DOHH2 (cell line): ENCODE measurements around the gene PPP1R3G.

Source experiments
- H3F3A ChIP-seq: fragments of 200-600 bp; sonication (generic), shearing (Covaris generic); 2 replicates; pipeline ENCODE4 v1.6.0; 2016; ENCODE audit warnings: antibody characterized with exemption, mild to moderate bottlenecking; ENCODE audit not compliant: control insufficient read depth, insufficient read depth
- H3K27ac ChIP-seq: fragments of 200-600 bp; sonication (generic); 2 replicates; pipeline ENCODE4 v1.5.1; 2014; ENCODE audit warnings: low read depth, mild to moderate bottlenecking, low read length, moderate library complexity
- H3K27me3 ChIP-seq: fragments of 200-600 bp; sonication (generic); 2 replicates; pipeline ENCODE4 v1.6.1; 2014; ENCODE audit warnings: mild to moderate bottlenecking, low read length, mixed read lengths; ENCODE audit not compliant: control insufficient read depth
- H3K36me3 ChIP-seq: fragments of 200-600 bp; sonication (generic); 2 replicates; pipeline ENCODE4 v1.6.1; 2014; ENCODE audit warnings: mild to moderate bottlenecking, low read length, moderate library complexity, mixed read lengths; ENCODE audit not compliant: control insufficient read depth
- H3K4me1 ChIP-seq: fragments of 200-600 bp; sonication (generic); 2 replicates; pipeline ENCODE4 v1.6.1; 2014; ENCODE audit warnings: mild to moderate bottlenecking, low read length, mixed read lengths; ENCODE audit not compliant: control insufficient read depth
- H3K4me2 ChIP-seq: fragments of 200-600 bp; sonication (generic); 2 replicates; pipeline ENCODE4 v1.6.0; 2014; ENCODE audit warnings: mild to moderate bottlenecking, low read length, moderate library complexity
- H3K4me3 ChIP-seq: fragments of 200-600 bp; sonication (generic); 2 replicates; pipeline ENCODE4 v1.5.1; 2014; ENCODE audit warnings: mild to moderate bottlenecking, low read length, mixed read lengths
- H3K79me2 ChIP-seq: fragments of 200-600 bp; sonication (generic); 2 replicates; pipeline ENCODE4 v1.6.1; 2014; ENCODE audit warnings: mild to moderate bottlenecking, low read length, mixed read lengths; ENCODE audit not compliant: control insufficient read depth
- H3K9me2 ChIP-seq: fragments of 200-600 bp; sonication (generic); replicated peaks from 2 replicates; pipeline ENCODE4 v1.6.1; 2014; ENCODE audit warnings: mild to moderate bottlenecking, low read length, mixed read lengths; ENCODE audit not compliant: control insufficient read depth
- H3K9me3 ChIP-seq: fragments of 200-600 bp; sonication (generic); 2 replicates; pipeline ENCODE4 v1.6.1; 2014; ENCODE audit warnings: antibody characterized with exemption, low read length, mixed read lengths; ENCODE audit not compliant: control insufficient read depth, insufficient read depth
- H4K20me1 ChIP-seq: fragments of 200-600 bp; sonication (generic); 2 replicates; pipeline ENCODE4 v1.6.0; 2014; ENCODE audit warnings: low read depth, mild to moderate bottlenecking, antibody characterized with exemption, low read length, moderate library complexity; ENCODE audit not compliant: control insufficient read depth, insufficient read depth
- EZH2phosphoT487 ChIP-seq: fragments of 200-600 bp; sonication (generic); IDR thresholded peaks from 2 replicates; pipeline ENCODE4 v1.6.1; 2017; ENCODE audit warnings: borderline replicate concordance, mild to moderate bottlenecking, antibody characterized with exemption, low read length, moderate library complexity, mixed read lengths
- TF ChIP-seq, protein P1 (sequence below): fragments of 200-600 bp; sonication (generic); IDR thresholded peaks from one replicate; pipeline ENCODE4 v1.5.1; 2014; ENCODE audit warnings: antibody characterized with exemption, mild to moderate bottlenecking, low read depth, low read length; ENCODE audit not compliant: poor library complexity, severe bottlenecking

The PPP1R3G gene

GRCh38 chr6:5071216-5071615 is 13.9 kb upstream of the PPP1R3G start:
- no peak overlapping the region for H3K4me2 ChIP-seq
- no peak for TF ChIP-seq EZH2phosphoT487
- TF ChIP-seq, protein P1, sequence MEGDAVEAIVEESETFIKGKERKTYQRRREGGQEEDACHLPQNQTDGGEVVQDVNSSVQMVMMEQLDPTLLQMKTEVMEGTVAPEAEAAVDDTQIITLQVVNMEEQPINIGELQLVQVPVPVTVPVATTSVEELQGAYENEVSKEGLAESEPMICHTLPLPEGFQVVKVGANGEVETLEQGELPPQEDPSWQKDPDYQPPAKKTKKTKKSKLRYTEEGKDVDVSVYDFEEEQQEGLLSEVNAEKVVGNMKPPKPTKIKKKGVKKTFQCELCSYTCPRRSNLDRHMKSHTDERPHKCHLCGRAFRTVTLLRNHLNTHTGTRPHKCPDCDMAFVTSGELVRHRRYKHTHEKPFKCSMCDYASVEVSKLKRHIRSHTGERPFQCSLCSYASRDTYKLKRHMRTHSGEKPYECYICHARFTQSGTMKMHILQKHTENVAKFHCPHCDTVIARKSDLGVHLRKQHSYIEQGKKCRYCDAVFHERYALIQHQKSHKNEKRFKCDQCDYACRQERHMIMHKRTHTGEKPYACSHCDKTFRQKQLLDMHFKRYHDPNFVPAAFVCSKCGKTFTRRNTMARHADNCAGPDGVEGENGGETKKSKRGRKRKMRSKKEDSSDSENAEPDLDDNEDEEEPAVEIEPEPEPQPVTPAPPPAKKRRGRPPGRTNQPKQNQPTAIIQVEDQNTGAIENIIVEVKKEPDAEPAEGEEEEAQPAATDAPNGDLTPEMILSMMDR: no peak
- H3K4me3 ChIP-seq: no peak overlapping the region
- no peaks in the 10 kb centered on the region for H3K9me2 ChIP-seq
- no peaks in the 10 kb centered on the region for H4K20me1 ChIP-seq
- H3K27me3 ChIP-seq: peaks cover 3% of the 10 kb centered on the region; the same call in 1 of the 2 replicates
- no peak overlapping the region for H3K27ac ChIP-seq
- no peaks in the 10 kb centered on the region for H3K36me3 ChIP-seq
- no peaks in the 10 kb centered on the region for H3K79me2 ChIP-seq
- H3K9me3 ChIP-seq: no peaks in the 10 kb centered on the region
- no peaks in the 10 kb centered on the region for H3F3A ChIP-seq
- no peaks in the 10 kb centered on the region for H3K4me1 ChIP-seq

DNA sequence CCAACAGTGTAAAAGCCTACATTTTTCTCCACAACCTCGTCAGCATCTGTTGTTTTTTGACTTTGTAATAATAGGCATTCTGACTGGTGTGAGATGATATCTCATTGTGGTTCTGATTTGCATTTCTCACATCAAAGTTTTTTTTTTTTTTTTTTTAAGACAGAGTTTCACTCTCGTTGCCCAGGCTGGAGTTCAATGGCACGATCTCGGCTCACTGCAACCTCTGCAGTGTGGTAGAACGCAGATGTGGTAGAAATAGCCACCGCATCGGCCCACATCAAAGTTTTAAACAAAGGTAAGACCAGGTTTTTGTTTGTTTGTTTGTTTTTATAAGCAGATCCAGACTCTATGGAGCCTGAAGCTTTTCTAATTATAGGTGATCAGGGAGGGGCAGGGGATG is 12.7 kb upstream of the PPP1R3G start:
- H3K4me3 ChIP-seq: no peak overlapping the region
- H3K36me3 ChIP-seq: no peaks in the 10 kb centered on the region
- no peaks in the 10 kb centered on the region for H3K4me1 ChIP-seq
- no peak for TF ChIP-seq EZH2phosphoT487
- TF ChIP-seq, protein P1: no peak
- H3K9me3 ChIP-seq: no peaks in the 10 kb centered on the region
- H3K27me3 ChIP-seq: peaks cover 3% of the 10 kb centered on the region; the same call in 1 of the 2 replicates
- no peak overlapping the region for H3K27ac ChIP-seq
- no peaks in the 10 kb centered on the region for H3K9me2 ChIP-seq
- no peaks in the 10 kb centered on the region for H3K79me2 ChIP-seq
- no peaks in the 10 kb centered on the region for H3F3A ChIP-seq
- H3K4me2 ChIP-seq: no peak overlapping the region
- no peaks in the 10 kb centered on the region for H4K20me1 ChIP-seq

- no peaks in the 10 kb centered on the region for H4K20me1 ChIP-seq
- no peak overlapping the region for H3K4me2 ChIP-seq
- H3K9me3 ChIP-seq: no peaks in the 10 kb centered on the region
- no peaks in the 10 kb centered on the region for H3F3A ChIP-seq
- no peak overlapping the region for H3K4me3 ChIP-seq
- H3K79me2 ChIP-seq: no peaks in the 10 kb centered on the region
- H3K27ac ChIP-seq: no peak overlapping the region
- no peaks in the 10 kb centered on the region for H3K9me2 ChIP-seq
- peaks cover 5% of the 10 kb centered on the region; the same call in 1 of the 2 replicates for H3K27me3 ChIP-seq
- no peaks in the 10 kb centered on the region for H3K4me1 ChIP-seq
- TF ChIP-seq EZH2phosphoT487: no peak
- TF ChIP-seq, protein P1: no peak
- no peaks in the 10 kb centered on the region for H3K36me3 ChIP-seq
Observed at GRCh38 chr6:5073992-5074391, 11.1 kb upstream of the PPP1R3G start.

DNA sequence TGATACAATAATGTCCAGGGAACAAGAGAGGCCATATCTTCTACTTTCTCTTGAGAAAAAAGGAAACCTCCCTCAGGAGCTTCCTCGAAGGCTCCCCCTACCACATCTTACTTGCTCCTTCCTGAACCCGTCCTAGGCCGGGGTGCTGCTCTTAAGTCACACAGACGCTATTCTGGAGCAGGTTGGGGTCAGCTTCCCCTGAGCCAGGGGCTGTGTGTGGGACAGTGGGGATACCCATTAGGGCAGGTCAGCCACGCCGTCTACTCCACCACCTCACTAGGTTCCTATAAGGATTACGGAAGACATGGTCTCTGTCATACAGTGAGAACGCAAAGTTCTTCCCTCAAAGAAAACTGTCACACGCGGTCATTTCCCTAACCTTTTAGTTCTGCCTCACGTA is 8.2 kb upstream of the PPP1R3G start:
- H3K79me2 ChIP-seq: no peaks in the 10 kb centered on the region
- no peaks in the 10 kb centered on the region for H3K9me2 ChIP-seq
- H3F3A ChIP-seq: no peaks in the 10 kb centered on the region
- no peak for TF ChIP-seq EZH2phosphoT487
- TF ChIP-seq, protein P1: no peak
- H3K27me3 ChIP-seq: peaks cover 5% of the 10 kb centered on the region; the same call in 1 of the 2 replicates
- no peaks in the 10 kb centered on the region for H4K20me1 ChIP-seq
- no peaks in the 10 kb centered on the region for H3K4me1 ChIP-seq
- no peak overlapping the region for H3K4me3 ChIP-seq
- H3K4me2 ChIP-seq: no peak overlapping the region
- H3K27ac ChIP-seq: no peak overlapping the region
- no peaks in the 10 kb centered on the region for H3K36me3 ChIP-seq
- H3K9me3 ChIP-seq: no peaks in the 10 kb centered on the region
